HL-60 (cell line): ENCODE measurements around the gene CALHM5.
"Not testable (repeated sequence)": the region's sequence is repeated elsewhere in the genome, so short reads cannot be mapped to it uniquely, and the experiment has no call there.

Experiments used
- DNase-seq, 2 experiments: peaks; one replicate each; pipeline ENCODE4 v3.0.0-alpha.2; 2010 to 2020; ENCODE audit warnings: low read depth in 1 of 2, low spot score in 1 of 2
- H3K27ac ChIP-seq: fragments of 250-450 bp; sonication (Bioruptor Pico); replicated peaks from 2 replicates; pipeline ENCODE4 v1.5.1; 2020; ENCODE audit warnings: mild to moderate bottlenecking, moderate library complexity
- H3K27me3 ChIP-seq: fragments of 250-450 bp; sonication (Bioruptor Pico); 2 replicates; pipeline ENCODE4 v1.5.1; 2021; ENCODE audit warnings: mild to moderate bottlenecking, moderate library complexity; ENCODE audit not compliant: insufficient read depth, poor library complexity, severe bottlenecking
- H3K4me3 ChIP-seq: replicated peaks from 2 replicates; pipeline ENCODE4 v1.5.1; 2011; ENCODE audit warnings: mild to moderate bottlenecking, control low read depth, low read length; ENCODE audit not compliant: insufficient read depth
- GABPA ChIP-seq: IDR thresholded peaks from 2 replicates; pipeline ENCODE4 v1.6.1; 2012; ENCODE audit warnings: low read depth
- POLR2AphosphoS5 ChIP-seq: IDR thresholded peaks from 2 replicates; pipeline ENCODE4 v1.6.1; 2012; ENCODE audit warnings: low read depth
- SPI1 ChIP-seq: IDR thresholded peaks from 2 replicates; pipeline ENCODE4 v1.6.1; 2012; ENCODE audit warnings: low read depth, mild to moderate bottlenecking, borderline replicate concordance
- TF ChIP-seq, protein P1 (sequence below): IDR thresholded peaks from one replicate; pipeline ENCODE4 v1.5.1; 2011; ENCODE audit warnings: low read length, control low read depth, inconsistent platforms; ENCODE audit not compliant: insufficient read depth
- TF ChIP-seq, protein P2 (sequence below): IDR thresholded peaks from 2 replicates; pipeline ENCODE4 v1.6.1; 2012; ENCODE audit warnings: low read depth; ENCODE audit not compliant: insufficient replicate concordance

CALHM5 gene

GRCh38 chr6:116492331-116493067, 18.9 kb upstream of the CALHM5 start:
- H3K27ac ChIP-seq, result peak overlapping the region; percentile 78
- DNase-seq, result peak in 1 of 2 experiments; percentile 78
- TF ChIP-seq SPI1 (no peak), GABPA (no peak), POLR2AphosphoS5 (no peak)
- TF ChIP-seq, protein P1, sequence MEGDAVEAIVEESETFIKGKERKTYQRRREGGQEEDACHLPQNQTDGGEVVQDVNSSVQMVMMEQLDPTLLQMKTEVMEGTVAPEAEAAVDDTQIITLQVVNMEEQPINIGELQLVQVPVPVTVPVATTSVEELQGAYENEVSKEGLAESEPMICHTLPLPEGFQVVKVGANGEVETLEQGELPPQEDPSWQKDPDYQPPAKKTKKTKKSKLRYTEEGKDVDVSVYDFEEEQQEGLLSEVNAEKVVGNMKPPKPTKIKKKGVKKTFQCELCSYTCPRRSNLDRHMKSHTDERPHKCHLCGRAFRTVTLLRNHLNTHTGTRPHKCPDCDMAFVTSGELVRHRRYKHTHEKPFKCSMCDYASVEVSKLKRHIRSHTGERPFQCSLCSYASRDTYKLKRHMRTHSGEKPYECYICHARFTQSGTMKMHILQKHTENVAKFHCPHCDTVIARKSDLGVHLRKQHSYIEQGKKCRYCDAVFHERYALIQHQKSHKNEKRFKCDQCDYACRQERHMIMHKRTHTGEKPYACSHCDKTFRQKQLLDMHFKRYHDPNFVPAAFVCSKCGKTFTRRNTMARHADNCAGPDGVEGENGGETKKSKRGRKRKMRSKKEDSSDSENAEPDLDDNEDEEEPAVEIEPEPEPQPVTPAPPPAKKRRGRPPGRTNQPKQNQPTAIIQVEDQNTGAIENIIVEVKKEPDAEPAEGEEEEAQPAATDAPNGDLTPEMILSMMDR, result no peak
- TF ChIP-seq, protein P2, sequence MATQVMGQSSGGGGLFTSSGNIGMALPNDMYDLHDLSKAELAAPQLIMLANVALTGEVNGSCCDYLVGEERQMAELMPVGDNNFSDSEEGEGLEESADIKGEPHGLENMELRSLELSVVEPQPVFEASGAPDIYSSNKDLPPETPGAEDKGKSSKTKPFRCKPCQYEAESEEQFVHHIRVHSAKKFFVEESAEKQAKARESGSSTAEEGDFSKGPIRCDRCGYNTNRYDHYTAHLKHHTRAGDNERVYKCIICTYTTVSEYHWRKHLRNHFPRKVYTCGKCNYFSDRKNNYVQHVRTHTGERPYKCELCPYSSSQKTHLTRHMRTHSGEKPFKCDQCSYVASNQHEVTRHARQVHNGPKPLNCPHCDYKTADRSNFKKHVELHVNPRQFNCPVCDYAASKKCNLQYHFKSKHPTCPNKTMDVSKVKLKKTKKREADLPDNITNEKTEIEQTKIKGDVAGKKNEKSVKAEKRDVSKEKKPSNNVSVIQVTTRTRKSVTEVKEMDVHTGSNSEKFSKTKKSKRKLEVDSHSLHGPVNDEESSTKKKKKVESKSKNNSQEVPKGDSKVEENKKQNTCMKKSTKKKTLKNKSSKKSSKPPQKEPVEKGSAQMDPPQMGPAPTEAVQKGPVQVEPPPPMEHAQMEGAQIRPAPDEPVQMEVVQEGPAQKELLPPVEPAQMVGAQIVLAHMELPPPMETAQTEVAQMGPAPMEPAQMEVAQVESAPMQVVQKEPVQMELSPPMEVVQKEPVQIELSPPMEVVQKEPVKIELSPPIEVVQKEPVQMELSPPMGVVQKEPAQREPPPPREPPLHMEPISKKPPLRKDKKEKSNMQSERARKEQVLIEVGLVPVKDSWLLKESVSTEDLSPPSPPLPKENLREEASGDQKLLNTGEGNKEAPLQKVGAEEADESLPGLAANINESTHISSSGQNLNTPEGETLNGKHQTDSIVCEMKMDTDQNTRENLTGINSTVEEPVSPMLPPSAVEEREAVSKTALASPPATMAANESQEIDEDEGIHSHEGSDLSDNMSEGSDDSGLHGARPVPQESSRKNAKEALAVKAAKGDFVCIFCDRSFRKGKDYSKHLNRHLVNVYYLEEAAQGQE, result no peak
- H3K27me3 ChIP-seq, result no peaks in the 10 kb centered on the region
- H3K4me3 ChIP-seq, result no peak overlapping the region

- H3K27ac ChIP-seq, H3K4me3 ChIP-seq, DNase-seq, H3K27me3 ChIP-seq: not testable (repeated sequence)
Measured at GRCh38 chr6:116495161-116495560, 16.3 kb upstream of the CALHM5 start.

DNA sequence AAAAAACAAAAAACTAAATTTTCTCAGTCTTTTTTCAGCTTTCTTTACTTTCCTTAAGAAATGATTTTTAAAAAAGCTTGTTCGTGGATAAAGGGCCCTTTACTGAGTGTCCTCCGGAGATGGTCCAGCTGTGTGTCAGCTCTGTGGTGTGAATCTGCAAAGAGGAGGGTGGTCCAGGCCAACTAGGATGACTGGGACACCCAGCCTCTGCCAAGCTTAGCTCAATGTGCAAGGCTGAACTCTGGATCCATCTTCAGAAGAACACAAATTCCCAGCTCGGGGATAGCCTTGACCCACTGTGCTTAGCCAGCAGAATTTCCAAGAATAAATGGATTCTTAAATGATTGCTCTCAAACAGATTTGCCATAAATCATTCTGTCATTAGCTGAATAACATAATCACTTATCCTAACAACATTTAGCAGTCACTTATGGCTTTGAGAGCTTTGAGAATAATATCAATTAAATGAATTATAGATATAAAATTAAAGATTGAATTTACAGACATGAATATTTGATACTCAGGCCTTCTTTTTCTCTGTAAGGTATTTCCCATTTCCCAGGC, 14.2 kb upstream of the CALHM5 start:
- Histone ChIP-seq H3K27ac (no peak overlapping the region), H3K27me3 (no peaks in the 10 kb centered on the region), H3K4me3 (no peak overlapping the region)
- TF ChIP-seq GABPA (no peak), POLR2AphosphoS5 (no peak), SPI1 (no peak)
- TF ChIP-seq, protein P2, result no peak
- TF ChIP-seq, protein P1, result no peak
- no peak for DNase-seq

DNA sequence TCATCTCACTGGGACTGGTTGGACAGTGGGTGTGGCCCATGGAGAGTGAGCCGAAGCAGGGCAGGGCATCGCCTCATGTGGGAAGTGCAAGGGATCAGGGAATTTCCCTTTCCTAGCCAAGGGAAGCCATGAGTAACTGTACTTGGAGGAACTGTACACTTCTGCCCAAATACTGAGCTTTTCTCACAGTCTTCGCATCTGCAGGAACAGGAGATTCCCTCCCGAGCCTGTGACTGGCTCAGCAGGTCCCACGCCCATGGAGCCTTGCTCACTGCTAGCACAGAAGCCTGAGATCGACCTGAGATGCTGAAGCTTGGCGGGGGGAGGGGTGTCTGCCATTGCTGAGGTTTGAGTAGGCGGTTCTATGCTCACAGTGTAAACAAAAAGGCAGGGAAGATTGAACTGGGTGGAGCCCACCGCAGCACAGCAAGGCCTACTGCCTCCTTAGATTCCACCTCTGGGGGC, 10.4 kb upstream of the CALHM5 start:
- TF ChIP-seq SPI1 (no peak), GABPA (no peak), POLR2AphosphoS5 (no peak)
- TF ChIP-seq, protein P1, result no peak
- TF ChIP-seq, protein P2, result no peak
- Histone ChIP-seq H3K27ac (no peak overlapping the region), H3K4me3 (no peak overlapping the region), H3K27me3 (no peaks in the 10 kb centered on the region)
- DNase-seq, result no peak
